ENCODE measurements around the gene NHS.

- TF ChIP-seq POLR2AphosphoS5 (IDR thresholded peaks at IDR 0.05) (no peak), CTCF (IDR thresholded peaks at IDR 0.05) (no peak), EP300 (IDR thresholded peaks at IDR 0.05) (no peak)
Observed at GRCh38 chrX:17410651-17411050, 35.7 kb downstream of the NHS start.

All from esophagus muscularis mucosa (tissue), 4 donors.